ENCODE data around the gene LIPI.
"Not testable (repeated sequence)": the region's sequence is repeated elsewhere in the genome, so short reads cannot be mapped to it uniquely, and the experiment has no call there.

LIPI gene

GRCh38 chr21:14072761-14073535 is 137.8 kb downstream of the LIPI start:
- DNase-seq = no peak

- no peak for DNase-seq
Observed at GRCh38 chr21:14071902-14072734, 138.6 kb downstream of the LIPI start.

DNA sequence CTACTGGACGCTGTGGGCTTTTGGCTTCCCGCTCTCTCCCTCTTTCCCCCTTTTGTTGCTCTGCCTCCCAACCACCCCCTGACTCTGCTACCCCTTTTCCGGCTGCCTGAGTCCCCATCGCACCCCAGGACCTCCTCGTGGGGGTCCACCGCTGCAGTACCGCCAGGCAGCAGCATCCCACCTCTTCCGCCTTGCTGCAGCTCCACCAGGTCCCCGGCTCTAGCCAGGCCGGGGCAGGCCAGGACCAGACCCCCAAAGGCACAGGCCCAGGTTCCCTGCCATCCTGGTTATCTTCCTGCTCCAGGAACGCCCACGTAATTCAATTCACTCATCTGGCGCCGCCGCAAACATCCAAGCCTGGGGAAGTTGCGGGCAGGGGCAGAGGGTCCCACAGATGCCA is 139.8 kb downstream of the LIPI start:
- no peak for DNase-seq

DNA sequence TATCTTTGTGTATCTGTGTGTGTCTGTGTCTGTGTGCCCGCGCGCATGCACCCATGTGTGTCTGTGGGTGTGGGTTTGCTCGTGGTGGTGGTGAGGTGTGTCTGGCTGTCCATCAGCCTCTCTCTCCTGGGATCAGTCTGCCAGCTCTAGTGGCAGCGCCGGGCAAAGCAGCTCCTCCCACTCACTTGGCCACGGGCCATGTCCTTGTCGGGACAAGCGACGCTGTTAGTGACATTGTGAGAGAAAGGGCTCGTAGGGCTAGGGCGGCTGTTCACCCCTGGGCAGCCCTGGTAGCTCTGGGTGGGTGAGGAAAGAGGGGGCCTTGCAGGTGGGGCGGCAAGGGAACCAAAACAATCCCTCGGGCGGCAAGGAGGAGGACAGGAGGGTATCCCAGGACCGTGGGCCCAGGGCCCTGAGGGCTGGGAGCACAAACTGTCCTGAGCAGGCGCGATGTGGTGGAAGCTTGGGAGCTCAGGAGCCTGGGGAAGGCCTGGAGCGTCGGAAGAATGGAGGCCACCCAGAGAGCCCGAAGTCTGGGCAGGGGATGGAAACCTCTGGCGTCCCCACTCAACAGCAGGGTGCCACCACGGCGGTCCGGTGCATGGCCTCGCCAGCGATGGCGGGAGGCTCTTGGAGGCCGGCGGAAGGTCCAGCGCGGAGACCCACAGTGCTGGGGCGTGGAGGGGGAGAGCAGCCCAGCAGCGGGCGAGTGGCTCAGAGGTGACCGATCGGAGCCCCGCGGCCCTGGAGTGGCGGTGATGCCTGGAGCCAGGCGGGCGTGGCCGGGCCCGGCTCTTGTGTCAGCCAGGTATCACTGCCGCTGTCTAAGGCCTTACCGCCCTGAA is 140.5 kb downstream of the LIPI start:
- no peak for DNase-seq

DNA sequence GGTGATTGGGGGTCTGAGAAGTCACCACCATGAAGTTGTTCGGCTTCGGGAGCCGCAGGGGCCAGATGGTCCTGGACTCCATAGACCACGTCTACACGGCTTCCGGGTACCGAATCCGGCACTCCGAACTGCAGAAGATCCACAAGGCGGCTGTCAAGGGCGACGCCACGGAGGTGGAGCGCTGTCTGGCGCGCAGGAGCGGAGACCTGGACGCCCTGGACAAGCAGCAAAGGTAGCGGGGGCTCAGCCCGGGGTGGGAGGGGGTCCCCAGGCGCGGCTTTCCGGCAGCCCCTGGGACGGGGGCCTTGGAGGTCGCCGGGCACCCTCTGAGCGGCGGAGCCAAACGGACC is 146.5 kb downstream of the LIPI start:
- no peak for DNase-seq

- not testable (repeated sequence) for DNase-seq
Observed at GRCh38 chr21:14063620-14064295, 147.0 kb downstream of the LIPI start.

DNA sequence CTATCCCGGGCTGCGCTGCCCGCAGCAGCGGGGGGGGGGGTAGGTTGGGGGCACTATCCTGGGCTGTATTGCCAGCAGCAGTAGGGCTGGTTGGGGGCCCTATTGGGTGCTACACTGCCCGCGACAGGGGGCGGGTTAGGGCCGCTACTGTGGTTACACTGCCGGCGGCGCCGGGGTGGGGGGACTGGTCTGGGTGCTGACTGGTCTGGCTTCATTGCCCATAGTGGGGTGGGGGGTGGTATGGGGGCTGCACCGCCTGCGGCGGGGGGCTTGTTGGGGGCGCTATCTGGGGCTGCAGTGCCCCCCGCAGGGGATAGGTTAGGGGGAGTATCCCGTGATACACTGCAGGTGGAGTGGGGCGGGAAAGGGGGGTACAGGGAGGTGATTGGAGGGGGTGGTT is 148.1 kb downstream of the LIPI start:
- DNase-seq = not testable (repeated sequence)

- DNase-seq = not testable (repeated sequence)
Observed at GRCh38 chr21:14061820-14062219, 148.9 kb downstream of the LIPI start.

- DNase-seq = not testable (repeated sequence)
Observed at GRCh38 chr21:14058995-14059627, 151.6 kb downstream of the LIPI start.
